HepG2 (cell line): ENCODE data around the gene DMGDH.

Experiments used
- CREM ChIP-seq, 2 experiments: sonication (generic) in 1 of 2; formaldehyde crosslinking in 1 of 2; IDR thresholded peaks; 2 replicates each; pipeline versions ENCODE4 v1.4.0 to v1.6.1; 2016 to 2020; ENCODE audit warnings: antibody characterized with exemption in 1 of 2, mild to moderate bottlenecking in 1 of 2, missing genetic modification reagents in 1 of 2
- MTA3 ChIP-seq: sonication (generic); formaldehyde crosslinking; IDR thresholded peaks from 2 replicates; pipeline ENCODE4 v1.4.0; 2020; ENCODE audit warnings: missing genetic modification reagents
- NBN ChIP-seq: fragments of 450-650 bp; conservative IDR thresholded peaks from 2 replicates; pipeline ENCODE4 v1.6.1; 2017
- ZNF205 ChIP-seq: IDR thresholded peaks from 2 replicates; pipeline ENCODE4 v1.6.1; 2018; ENCODE audit warnings: missing biosample characterization, missing genetic modification reagents
- TF ChIP-seq, protein P1 (sequence below): sonication (generic); formaldehyde crosslinking; IDR thresholded peaks from 2 replicates; pipeline ENCODE4 v1.5.0; 2020; ENCODE audit warnings: mild to moderate bottlenecking, missing genetic modification reagents, moderate library complexity

DNA sequence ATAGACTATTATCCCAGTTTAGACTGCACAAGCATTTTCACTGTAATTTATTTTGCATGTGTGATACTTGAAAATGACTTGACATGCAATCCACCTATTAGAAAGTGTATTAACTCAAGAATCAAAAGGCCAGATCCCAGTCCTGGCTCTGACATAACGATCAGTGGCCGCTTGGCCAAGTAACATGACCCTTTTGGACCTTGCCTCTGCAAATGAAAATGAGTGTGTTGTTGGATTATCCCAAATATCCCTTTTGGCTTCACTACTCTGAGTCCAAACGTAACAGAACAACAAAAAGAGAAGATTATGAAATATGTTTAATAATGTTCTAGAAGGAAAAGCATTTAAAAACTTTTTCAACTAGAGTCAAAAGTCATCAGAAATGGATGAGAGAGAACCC is 19.0 kb downstream of the DMGDH start:
- TF ChIP-seq, protein P1, sequence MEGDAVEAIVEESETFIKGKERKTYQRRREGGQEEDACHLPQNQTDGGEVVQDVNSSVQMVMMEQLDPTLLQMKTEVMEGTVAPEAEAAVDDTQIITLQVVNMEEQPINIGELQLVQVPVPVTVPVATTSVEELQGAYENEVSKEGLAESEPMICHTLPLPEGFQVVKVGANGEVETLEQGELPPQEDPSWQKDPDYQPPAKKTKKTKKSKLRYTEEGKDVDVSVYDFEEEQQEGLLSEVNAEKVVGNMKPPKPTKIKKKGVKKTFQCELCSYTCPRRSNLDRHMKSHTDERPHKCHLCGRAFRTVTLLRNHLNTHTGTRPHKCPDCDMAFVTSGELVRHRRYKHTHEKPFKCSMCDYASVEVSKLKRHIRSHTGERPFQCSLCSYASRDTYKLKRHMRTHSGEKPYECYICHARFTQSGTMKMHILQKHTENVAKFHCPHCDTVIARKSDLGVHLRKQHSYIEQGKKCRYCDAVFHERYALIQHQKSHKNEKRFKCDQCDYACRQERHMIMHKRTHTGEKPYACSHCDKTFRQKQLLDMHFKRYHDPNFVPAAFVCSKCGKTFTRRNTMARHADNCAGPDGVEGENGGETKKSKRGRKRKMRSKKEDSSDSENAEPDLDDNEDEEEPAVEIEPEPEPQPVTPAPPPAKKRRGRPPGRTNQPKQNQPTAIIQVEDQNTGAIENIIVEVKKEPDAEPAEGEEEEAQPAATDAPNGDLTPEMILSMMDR (CRISPR knock-in tag): no peak
- TF ChIP-seq MTA3 (CRISPR knock-in tag): no peak
- TF ChIP-seq ZNF205 (CRISPR knock-in tag): no peak
- no peak for TF ChIP-seq NBN
- TF ChIP-seq CREM (IDR thresholded peaks at IDR 0.05): no peak
- TF ChIP-seq CREM (CRISPR knock-in tag; IDR thresholded peaks at IDR 0.05): no peak
